Panc1 (cell line): ENCODE results near the gene ZNF48. TPM values are rescaled to one million over a fixed set of nuclear protein-coding genes. Genes with fewer than 3 reads are reported as not detected.
A peak's percentile ranks its signal among the peaks of the same experiment; 100 is the strongest.

Experiments used
- ATAC-seq: fragments of 200-7000 bp; cut with Tn5 transposase; 2 replicates; pipeline ENCODE4 v1.9.1; 2020; ENCODE audit warnings: mild to moderate bottlenecking, moderate library complexity
- BruUV-seq: library from RNA; stranded (reverse); fragments of 400-500 nt; replicated peaks from 2 replicates; lab custom pipeline; 2021; lab: Mats Ljungman, UMichigan
- CTCF ChIA-PET: fragments of 300-600 bp; sonication (Branson Sonifier 250); formaldehyde crosslinking; loops from one replicate; lab custom pipeline; 2022; ENCODE audit warnings: antibody characterized with exemption; lab: Charles Lee
- POLR2A ChIA-PET: fragments of 300-600 bp; sonication (Branson Sonifier 250); formaldehyde crosslinking; loops from one replicate; lab custom pipeline; 2022; ENCODE audit warnings: antibody characterized with exemption; lab: Charles Lee
- DNase-seq: peaks from one replicate; pipeline ENCODE4 v3.0.0-alpha.2; 2010; ENCODE audit warnings: low read depth, low spot score
- H3K27ac ChIP-seq: 2 replicates; pipeline ENCODE4 v1.5.1; 2011; ENCODE audit warnings: mild to moderate bottlenecking, low read length, inconsistent platforms
- H3K27me3 ChIP-seq: fragments of 200-500 bp; sonication (Bioruptor generic); 2 replicates; pipeline ENCODE4 v1.6.0; 2014; ENCODE audit warnings: low read length, inconsistent platforms; ENCODE audit not compliant: control insufficient read depth, insufficient read depth
- H3K36me3 ChIP-seq: fragments of 200-500 bp; sonication (Bioruptor generic); 2 replicates; pipeline ENCODE4 v1.5.1; 2014; ENCODE audit warnings: inconsistent platforms, mild to moderate bottlenecking, low read length, moderate library complexity; ENCODE audit not compliant: control insufficient read depth, insufficient read depth
- H3K4me1 ChIP-seq: 2 replicates; pipeline ENCODE4 v1.5.1; 2011; ENCODE audit warnings: inconsistent platforms, mild to moderate bottlenecking, low read length, moderate library complexity; ENCODE audit not compliant: control insufficient read depth, insufficient read depth
- H3K4me3 ChIP-seq, 2 experiments: 2 replicates each; pipeline ENCODE4 v1.5.1; 2011 to 2012; ENCODE audit warnings: low read depth in 2 of 2, low read length in 2 of 2, mild to moderate bottlenecking in 2 of 2, inconsistent platforms in 1 of 2, moderate library complexity in 1 of 2
- H3K9me3 ChIP-seq: fragments of 200-500 bp; sonication (Bioruptor generic); 2 replicates; pipeline ENCODE4 v1.5.1; 2014; ENCODE audit warnings: low read depth, mild to moderate bottlenecking, inconsistent platforms, low read length, moderate library complexity; ENCODE audit not compliant: control insufficient read depth, insufficient read depth
- CTCF ChIP-seq: fragments of 450-650 bp; IDR thresholded peaks from 2 replicates; pipeline ENCODE4 v1.5.1; 2017; ENCODE audit warnings: mild to moderate bottlenecking
- POLR2AphosphoS5 ChIP-seq: IDR thresholded peaks from 2 replicates; pipeline ENCODE4 v1.6.1; 2012; ENCODE audit warnings: mild to moderate bottlenecking, low read depth, low read length, moderate library complexity
- REST ChIP-seq, 2 experiments: IDR thresholded peaks; 2 replicates each; pipeline ENCODE4 v1.6.1; 2011 to 2012; ENCODE audit warnings: low read depth in 2 of 2, control low read depth in 1 of 2, low read length in 1 of 2, mild to moderate bottlenecking in 1 of 2, moderate library complexity in 1 of 2; ENCODE audit not compliant: insufficient read depth in 1 of 2
- SIN3A ChIP-seq: IDR thresholded peaks from 2 replicates; pipeline ENCODE4 v1.6.1; 2012; ENCODE audit warnings: low read depth, mild to moderate bottlenecking, low read length, moderate library complexity, borderline replicate concordance; ENCODE audit not compliant: insufficient read depth
- TCF7L2 ChIP-seq: IDR thresholded peaks from 2 replicates; pipeline ENCODE4 v1.6.1; 2011; ENCODE audit warnings: mild to moderate bottlenecking, low read depth, low read length, inconsistent platforms
- in situ Hi-C: cut with HindIII; loops from 2 replicates; pipeline ENCODE4 v1.10.0; 2016; ENCODE audit warnings: low sequenced_read_pairs, low pct_unique_long_range_greater_than_20kb
- intact Hi-C: fragments of 100-400 bp; cut with micrococcal nuclease; formaldehyde crosslinking; loops from one replicate; pipeline ENCODE4 v1.10.0; 2022; ENCODE audit not compliant: unreplicated experiment
- total RNA-seq: library from RNA; stranded (reverse); gene quantifications from one replicate; pipeline ENCODE4 v1.2.1, GENCODE V29; 2021; ENCODE audit not compliant: unreplicated experiment

The ZNF48 gene
- total RNA-seq, 1 experiment from 2014 or later: 16.6 TPM

- no peak for TF ChIP-seq SIN3A
Observed at GRCh38 chr16:30352488-30353401, 42.5 kb upstream of the ZNF48 start (continued).

- Histone ChIP-seq H3K4me1 (peaks cover 49% of the 10 kb centered on the region), H3K9me3 (no peaks in the 10 kb centered on the region), H3K27me3 (no peaks in the 10 kb centered on the region), H3K27ac (peak overlapping the region; percentile 99), H3K4me3 (peak overlapping the region; percentile 98 to 99), H3K36me3 (peaks cover 5% of the 10 kb centered on the region)
- ChIA-PET CTCF (interaction anchor here (1.1 kb wide), 1 partner anchor 42 kb away, joined by 3 read pairs; no protein-coding TSS in a partner anchor), POLR2A (no interaction called here)
- in situ Hi-C loops (no loop called here), intact Hi-C loops (no loop called here)
- BruUV-seq: no TSS peak
- no peak for ATAC-seq
- no peak for DNase-seq
- TF ChIP-seq TCF7L2: no peak
- no peak for TF ChIP-seq CTCF
- no peak for TF ChIP-seq SIN3A
- TF ChIP-seq POLR2AphosphoS5: no peak
- TF ChIP-seq REST (IDR thresholded peaks at IDR 0.05; ENCODE audit: insufficient read depth in 1 of 2, low read depth in 2 of 2, low read length in 1 of 2): no peak
Observed at GRCh38 chr16:30353438-30354129, 41.6 kb upstream of the ZNF48 start.

GRCh38 chr16:30354423-30355143 is 40.6 kb upstream of the ZNF48 start:
- ATAC-seq: peak; percentile 18; the same call in 1 of the 2 replicates
- BruUV-seq: no TSS peak
- H3K27me3 ChIP-seq: no peaks in the 10 kb centered on the region
- intact Hi-C loops: no loop called here
- TF ChIP-seq SIN3A: no peak
- no peak for TF ChIP-seq POLR2AphosphoS5
- no peak for TF ChIP-seq CTCF
- TF ChIP-seq REST (IDR thresholded peaks at IDR 0.05; ENCODE audit: insufficient read depth in 1 of 2, low read depth in 2 of 2, low read length in 1 of 2): no peak
- TF ChIP-seq TCF7L2: no peak
- CTCF ChIA-PET: interaction anchor here (1.1 kb wide), 1 partner anchor 41 kb away, joined by 3 read pairs; no protein-coding TSS in a partner anchor
- in situ Hi-C loops: no loop called here
- peak overlapping the region; percentile 98 to 99 for H3K4me3 ChIP-seq
- DNase-seq: no peak
- H3K4me1 ChIP-seq: peaks cover 49% of the 10 kb centered on the region
- H3K27ac ChIP-seq: peak overlapping the region; percentile 99
- no peaks in the 10 kb centered on the region for H3K9me3 ChIP-seq
- peaks cover 5% of the 10 kb centered on the region for H3K36me3 ChIP-seq
- POLR2A ChIA-PET: interaction anchor here (0.6 to 1.5 kb wide), 2 partner anchors 16 to 20 kb away, joined by 4 to 7 read pairs; no protein-coding TSS in a partner anchor
